Right lobe of liver (tissue), 6 donors: ENCODE data around the gene MAP3K2. TPM values are rescaled to one million over a fixed set of nuclear protein-coding genes. Genes with fewer than 3 reads are reported as not detected.

Experiments used
- ATAC-seq, 4 donors: fragments of 200-7000 bp; cut with Tn5 transposase; one replicate each; pipeline ENCODE4 v1.9.1; 2020; ENCODE audit warnings: mild to moderate bottlenecking in 4 of 4, moderate library complexity in 4 of 4
- DNase-seq, 3 donors: peaks; one replicate each; pipeline ENCODE4 v3.0.0-alpha.2; 2020
- H3K27ac ChIP-seq, 3 donors: fragments of 200-600 bp; one replicate each; pipeline ENCODE4 v1.8.0; 2022
- H3K27me3 ChIP-seq, 2 donors: fragments of 200-600 bp; one replicate each; pipeline ENCODE4 v1.8.0; 2022
- H3K36me3 ChIP-seq, 4 donors: fragments of 200-600 bp; sonication (generic) in 1 of 4; one replicate each; pipeline versions ENCODE4 v1.5.1 to v1.8.0; 2017 to 2022; ENCODE audit warnings: control low read depth in 1 of 4
- H3K4me1 ChIP-seq, 4 donors: fragments of 200-600 bp; sonication (generic) in 1 of 4; one replicate each; pipeline versions ENCODE4 v1.5.1 to v1.8.0; 2017 to 2022; ENCODE audit warnings: control low read depth in 1 of 4
- H3K4me3 ChIP-seq, 3 donors: fragments of 200-600 bp; one replicate each; pipeline ENCODE4 v1.8.0; 2022
- H3K9me3 ChIP-seq, 4 donors: fragments of 200-600 bp; sonication (generic) in 1 of 4; one replicate each; pipeline versions ENCODE4 v1.5.1 to v1.8.0; 2017 to 2022; ENCODE audit warnings: control low read depth in 1 of 4
- POLR2A ChIP-seq: fragments of 450-650 bp; IDR thresholded peaks from one replicate; pipeline ENCODE4 v1.6.1; 2017; ENCODE audit warnings: antibody characterized with exemption, mild to moderate bottlenecking
- WGBS: methylation state at CpG from one replicate; pipeline ENCODE4 v1.1.6; 2018; ENCODE audit warnings: low coverage, low lambda C conversion rate; ENCODE audit not compliant: insufficient coverage; ENCODE audit errors: missing lambda C conversion rate; 5-methylcytosine and 5-hydroxymethylcytosine counted together
- intact Hi-C, 2 donors: fragments of 100-400 bp; cut with DNase I; formaldehyde crosslinking; loops; one replicate each; pipeline versions ENCODE4 v1.11.2 to v1.14.1; 2022
- total RNA-seq, 6 experiments: library from RNA; depleted of rRNA in 2 of 6; stranded (reverse); fragments of >200 nt in 2 of 6; fragmentation: NEBNext Ultra II Directional in 3 of 6; extraction: Animal tissue kit (Norgen Biotek cat#: 25700) in 3 of 6; gene quantifications; one replicate each; pipeline versions ENCODE4 v1.1.0 to v1.2.4, GENCODE V29; 2016 to 2023
- TF ChIP-seq, protein P1 (sequence below), 4 donors: fragments of 200-600 bp in 3 of 4; fragments of 450-650 bp in 1 of 4; IDR thresholded peaks; one replicate each; pipeline versions ENCODE4 v1.5.1 to v1.8.0; 2016 to 2022; ENCODE audit warnings: antibody characterized with exemption in 4 of 4, mild to moderate bottlenecking in 2 of 4
- donor health status: DM: no; HTN: yes; CAD: no.
- donor health status: DM: no; HTN: no; CAD: no.
- donor health status: DM: no; HTN: no; CAD: no.
- donor health status: DM: no; HTN: yes; CAD: no.
- donor health status: DM: no; HTN: yes; CAD: no.

The MAP3K2 gene
- total RNA-seq, 6 experiments from 2014 or later: 28.6 to 45.1 (median 39.8) TPM

DNA sequence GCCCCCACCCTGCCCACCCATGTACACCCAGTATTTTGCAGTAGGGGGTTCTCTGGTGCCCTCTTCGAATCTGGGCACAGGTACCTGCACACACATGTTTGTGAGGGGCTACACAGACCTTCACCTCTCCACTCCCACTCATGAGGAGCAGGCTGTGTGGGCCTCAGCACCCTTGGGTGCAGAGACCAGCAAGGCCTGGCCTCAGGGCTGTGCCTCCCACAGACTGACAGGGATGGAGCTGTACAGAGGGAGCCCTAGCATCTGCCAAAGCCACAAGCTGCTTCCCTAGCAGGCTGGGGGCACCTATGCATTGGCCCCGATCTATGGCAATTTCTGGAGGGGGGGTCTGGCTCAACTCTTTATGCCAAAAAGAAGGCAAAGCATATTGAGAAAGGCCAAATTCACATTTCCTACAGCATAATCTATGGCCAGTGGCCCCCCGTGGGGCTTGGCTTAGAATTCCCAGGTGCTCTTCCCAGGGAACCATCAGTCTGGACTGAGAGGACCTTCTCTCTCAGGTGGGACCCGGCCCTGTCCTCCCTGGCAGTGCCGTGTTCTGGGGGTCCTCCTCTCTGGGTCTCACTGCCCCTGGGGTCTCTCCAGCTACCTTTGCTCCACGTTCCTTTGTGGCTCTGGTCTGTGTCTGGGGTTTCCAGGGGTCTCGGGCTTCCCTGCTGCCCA lies 39.7 kb upstream of the MAP3K2 start:
- intact Hi-C loops: no loop called here

DNA sequence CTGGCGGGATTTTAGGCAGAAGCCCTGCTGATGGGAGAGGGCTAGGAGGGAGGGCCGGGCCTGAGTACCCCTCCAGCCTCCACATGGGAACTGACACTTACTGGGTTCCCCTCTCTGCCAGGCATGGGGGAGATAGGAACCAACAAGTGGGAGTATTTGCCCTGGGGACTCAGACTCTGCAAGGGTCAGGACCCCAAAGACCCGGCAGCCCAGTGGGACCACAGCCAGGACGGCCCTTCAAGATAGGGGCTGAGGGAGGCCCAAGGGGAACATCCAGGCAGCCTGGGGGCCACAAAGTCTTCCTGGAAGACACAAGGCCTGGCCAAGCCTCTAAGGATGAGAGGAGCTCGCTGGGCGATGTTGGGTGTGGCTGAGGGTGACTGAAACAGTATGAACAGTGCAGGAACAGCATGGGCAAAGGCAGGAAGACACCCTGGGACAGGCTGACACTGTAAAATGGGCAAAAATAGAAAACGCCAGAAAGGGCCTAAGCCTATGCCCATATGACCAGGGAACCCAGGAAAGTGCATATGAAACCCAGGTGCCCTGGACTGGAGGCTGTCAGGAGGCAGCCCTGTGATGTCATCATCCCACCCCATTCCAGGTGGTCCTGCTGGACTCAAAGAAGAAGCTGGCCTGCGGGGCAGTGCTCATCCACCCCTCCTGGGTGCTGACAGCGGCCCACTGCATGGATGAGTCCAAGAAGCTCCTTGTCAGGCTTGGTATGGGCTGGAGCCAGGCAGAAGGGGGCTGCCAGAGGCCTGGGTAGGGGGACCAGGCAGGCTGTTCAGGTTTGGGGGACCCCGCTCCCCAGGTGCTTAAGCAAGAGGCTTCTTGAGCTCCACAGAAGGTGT lies 39.0 kb upstream of the MAP3K2 start:
- no peak for TF ChIP-seq POLR2A
- TF ChIP-seq, protein P1, sequence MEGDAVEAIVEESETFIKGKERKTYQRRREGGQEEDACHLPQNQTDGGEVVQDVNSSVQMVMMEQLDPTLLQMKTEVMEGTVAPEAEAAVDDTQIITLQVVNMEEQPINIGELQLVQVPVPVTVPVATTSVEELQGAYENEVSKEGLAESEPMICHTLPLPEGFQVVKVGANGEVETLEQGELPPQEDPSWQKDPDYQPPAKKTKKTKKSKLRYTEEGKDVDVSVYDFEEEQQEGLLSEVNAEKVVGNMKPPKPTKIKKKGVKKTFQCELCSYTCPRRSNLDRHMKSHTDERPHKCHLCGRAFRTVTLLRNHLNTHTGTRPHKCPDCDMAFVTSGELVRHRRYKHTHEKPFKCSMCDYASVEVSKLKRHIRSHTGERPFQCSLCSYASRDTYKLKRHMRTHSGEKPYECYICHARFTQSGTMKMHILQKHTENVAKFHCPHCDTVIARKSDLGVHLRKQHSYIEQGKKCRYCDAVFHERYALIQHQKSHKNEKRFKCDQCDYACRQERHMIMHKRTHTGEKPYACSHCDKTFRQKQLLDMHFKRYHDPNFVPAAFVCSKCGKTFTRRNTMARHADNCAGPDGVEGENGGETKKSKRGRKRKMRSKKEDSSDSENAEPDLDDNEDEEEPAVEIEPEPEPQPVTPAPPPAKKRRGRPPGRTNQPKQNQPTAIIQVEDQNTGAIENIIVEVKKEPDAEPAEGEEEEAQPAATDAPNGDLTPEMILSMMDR (IDR thresholded peaks at IDR 0.05): no peak
- DNase-seq (no peak), ATAC-seq (no peak)
- Histone ChIP-seq H3K4me1 (peaks cover 0 to 4% (median 1%) of the 10 kb centered on the region in 4 donors), H3K9me3 (no peaks in the 10 kb centered on the region), H3K4me3 (no peak overlapping the region), H3K27me3 (no peaks in the 10 kb centered on the region), H3K27ac (no peak overlapping the region), H3K36me3 (peaks cover 0 to 26% (median 12%) of the 10 kb centered on the region in 4 donors)
- intact Hi-C loops: no loop called here
- 86% methylated on average over 4 of the region's 10 CpGs for WGBS

More for the DNA sequence above, 39.7 kb upstream of the MAP3K2 start:
- H3K9me3 ChIP-seq: no peaks in the 10 kb centered on the region
- 40% methylated on average over 1 of the region's 7 CpGs for WGBS
- peaks cover 0 to 10% (median 4%) of the 10 kb centered on the region in 4 donors for H3K4me1 ChIP-seq
- H3K27me3 ChIP-seq: no peaks in the 10 kb centered on the region
- ATAC-seq (no peak), DNase-seq (no peak)
- no peak for TF ChIP-seq POLR2A
- TF ChIP-seq, protein P1 (IDR thresholded peaks at IDR 0.05): no peak
- H3K36me3 ChIP-seq: peaks cover 0 to 26% (median 12%) of the 10 kb centered on the region in 4 donors
- no peak overlapping the region for H3K27ac ChIP-seq
- no peak overlapping the region for H3K4me3 ChIP-seq

DNA sequence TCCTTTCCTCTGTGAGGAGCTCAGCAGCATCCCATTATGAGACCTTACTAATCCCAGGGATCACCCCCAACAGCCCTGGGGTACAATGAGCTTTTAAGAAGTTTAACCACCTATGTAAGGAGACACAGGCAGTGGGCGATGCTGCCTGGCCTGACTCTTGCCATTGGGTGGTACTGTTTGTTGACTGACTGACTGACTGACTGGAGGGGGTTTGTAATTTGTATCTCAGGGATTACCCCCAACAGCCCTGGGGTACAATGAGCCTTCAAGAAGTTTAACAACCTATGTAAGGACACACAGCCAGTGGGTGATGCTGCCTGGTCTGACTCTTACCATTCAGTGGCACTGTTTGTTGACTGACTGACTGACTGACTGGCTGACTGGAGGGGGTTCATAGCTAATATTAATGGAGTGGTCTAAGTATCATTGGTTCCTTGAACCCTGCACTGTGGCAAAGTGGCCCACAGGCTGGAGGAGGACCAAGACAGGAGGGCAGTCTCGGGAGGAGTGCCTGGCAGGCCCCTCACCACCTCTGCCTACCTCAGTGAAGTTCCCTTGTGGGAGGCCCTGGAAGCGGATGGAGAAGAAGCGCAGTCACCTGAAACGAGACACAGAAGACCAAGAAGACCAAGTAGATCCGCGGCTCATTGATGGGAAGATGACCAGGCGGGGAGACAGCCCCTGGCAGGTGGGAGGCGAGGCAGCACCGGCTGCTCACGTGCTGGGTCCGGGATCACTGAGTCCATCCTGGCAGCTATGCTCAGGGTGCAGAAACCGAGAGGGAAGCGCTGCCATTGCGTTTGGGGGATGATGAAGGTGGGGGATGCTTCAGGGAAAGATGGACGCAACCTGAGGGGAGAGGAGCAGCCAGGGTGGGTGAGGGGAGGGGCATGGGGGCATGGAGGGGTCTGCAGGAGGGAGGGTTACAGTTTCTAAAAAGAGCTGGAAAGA lies 38.0 kb upstream of the MAP3K2 start:
- no peaks in the 10 kb centered on the region for H3K27me3 ChIP-seq
- no peak for TF ChIP-seq POLR2A
- TF ChIP-seq, protein P1 (IDR thresholded peaks at IDR 0.05): no peak
- peaks cover 0 to 7% (median 0%) of the 10 kb centered on the region in 4 donors for H3K4me1 ChIP-seq
- DNase-seq: no peak
- no peaks in the 10 kb centered on the region for H3K9me3 ChIP-seq
- ATAC-seq: no peak
- intact Hi-C loops: no loop called here
- peaks cover 0 to 33% (median 12%) of the 10 kb centered on the region in 4 donors for H3K36me3 ChIP-seq
- H3K27ac ChIP-seq: no peak overlapping the region
- H3K4me3 ChIP-seq: no peak overlapping the region
- WGBS: 95% methylated on average over 9 of the region's 16 CpGs
